ENCODE data around the gene TYW3. TPM values are rescaled to one million over a fixed set of nuclear protein-coding genes. Genes with fewer than 3 reads are reported as not detected.

Gene TYW3
- total and polyA plus RNA-seq, 2 of the 8 experiments (the other 6 are each of a cell fraction or from before 2014, with no cell fraction given): 6.9 to 31.4 TPM

DNA sequence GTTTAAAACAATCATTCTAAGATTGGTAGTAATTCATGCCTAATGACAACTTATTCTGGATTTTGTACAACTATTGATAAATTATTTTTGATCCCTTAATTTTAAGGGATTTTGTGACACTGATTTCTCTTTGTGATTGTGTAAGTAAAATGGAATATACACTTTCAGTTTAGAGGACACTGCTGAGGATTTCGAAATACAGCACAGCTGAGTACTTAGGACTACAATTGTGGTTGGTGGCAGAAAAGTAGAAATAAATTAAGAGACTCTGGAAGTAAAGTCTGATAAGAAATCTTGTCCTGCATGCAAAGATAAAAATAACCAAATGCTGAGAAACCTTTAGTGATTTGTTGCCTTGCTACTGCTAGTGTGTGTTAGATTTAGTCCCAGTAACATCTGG is 40.0 kb downstream of the TYW3 start:
- H2BK12ac ChIP-seq (ENCODE audit: low read depth, low read length): no peak overlapping the region
- H3K4me3 ChIP-seq (ENCODE audit: extremely low read depth in 1 of 4, insufficient read depth in 2 of 4, low read depth in 3 of 4, low read length in 4 of 4): no peak overlapping the region
- no peak overlapping the region for H2BK20ac ChIP-seq (ENCODE audit: low read length)
- no peaks in the 10 kb centered on the region for H3K79me2 ChIP-seq (ENCODE audit: control insufficient read depth in 1 of 2, insufficient read depth in 2 of 2, low read length in 2 of 2)
- no peak for DNase-seq (ENCODE audit: low read depth in 1 of 2, low spot score in 2 of 2)
- no peak overlapping the region for H2BK15ac ChIP-seq (ENCODE audit: low read length)
- H4K91ac ChIP-seq (replicated peaks; ENCODE audit: insufficient read length, low read length): no peak overlapping the region
- H2AFZ ChIP-seq (ENCODE audit: low read length): peak overlapping the region; percentile 9; the same call in 1 of the 2 replicates
- H3K27me3 ChIP-seq (replicated peaks in 1 of 4; ENCODE audit: control insufficient read depth in 3 of 4, extremely low read depth in 1 of 4, insufficient read depth in 3 of 4, low read length in 3 of 4): no peaks in the 10 kb centered on the region
- no peaks in the 10 kb centered on the region for H3K36me3 ChIP-seq (ENCODE audit: control insufficient read depth in 2 of 4, insufficient read depth in 4 of 4, low read length in 3 of 4)
- no peak overlapping the region for H3K56ac ChIP-seq (replicated peaks; ENCODE audit: insufficient read length, low read depth, low read length)
- no peak for TF ChIP-seq CBX8 (IDR thresholded peaks at IDR 0.05; ENCODE audit: borderline replicate concordance, low read depth, low read length)
- TF ChIP-seq CEBPB (IDR thresholded peaks at IDR 0.05; ENCODE audit: low read depth, low read length): 0 out of 2 replicates have a peak, but pooled peaks have one; percentile 14
- H3K14ac ChIP-seq (ENCODE audit: insufficient read length): no peak overlapping the region
- H3K27ac ChIP-seq (ENCODE audit: low read depth, low read length): no peak overlapping the region
- H4K5ac ChIP-seq (ENCODE audit: insufficient read length, low read depth, low read length): no peak overlapping the region
- no peaks in the 10 kb centered on the region for H3K79me1 ChIP-seq (ENCODE audit: low read depth, low read length)
- no peak overlapping the region for H3K4me2 ChIP-seq (ENCODE audit: insufficient read depth in 1 of 2, low read depth in 2 of 2, low read length in 2 of 2)
- H2AK5ac ChIP-seq (ENCODE audit: low read depth, low read length): no peak overlapping the region
- H3K23me2 ChIP-seq (ENCODE audit: low read depth, low read length): no peaks in the 10 kb centered on the region
- ChIA-PET POLR2A (ENCODE audit: partially characterized antibody) (no interaction called here), CTCF (ENCODE audit: partially characterized antibody) (interaction anchor here (0.8 to 1.7 kb wide), 4 partner anchors 281 to 460 kb away, joined by 3 to 6 read pairs (median 6); no protein-coding TSS in a partner anchor)
- H2BK5ac ChIP-seq (ENCODE audit: low read depth, low read length): no peak overlapping the region
- 93% methylated on average over 1 of the region's 1 CpG; no CpG with 5 or more reads in 1 of the 2 experiments for WGBS, 2 experiments (ENCODE audit: extremely low coverage in 1 of 2, insufficient coverage in 1 of 2, insufficient read length in 1 of 2, insufficient replicate concordance in 2 of 2, low coverage in 1 of 2, low lambda C conversion rate in 2 of 2, missing lambda C conversion rate in 1 of 2)
- no peaks in the 10 kb centered on the region for H3K4me1 ChIP-seq (replicated peaks in 1 of 4; ENCODE audit: control insufficient read depth in 3 of 4, insufficient read depth in 4 of 4, low read length in 3 of 4)
- H3K23ac ChIP-seq (ENCODE audit: insufficient read length): no peak overlapping the region
- H2BK120ac ChIP-seq (replicated peaks; ENCODE audit: low read depth, low read length): no peak overlapping the region
- H3K9ac ChIP-seq (replicated peaks in 1 of 4; ENCODE audit: extremely low read depth in 1 of 4, low read depth in 3 of 4, low read length in 3 of 4): no peak overlapping the region
- no peak overlapping the region for H3K18ac ChIP-seq (ENCODE audit: extremely low read depth, low read length)
- H4K8ac ChIP-seq (ENCODE audit: extremely low read depth, insufficient read depth, low read length): no peak overlapping the region
- H3K9me3 ChIP-seq (ENCODE audit: insufficient read depth in 2 of 2, low read depth in 1 of 2, low read length in 1 of 2): no peaks in the 10 kb centered on the region
- no peaks in the 10 kb centered on the region for H4K20me1 ChIP-seq (replicated peaks in 1 of 2; ENCODE audit: control insufficient read depth in 1 of 2, insufficient read depth in 2 of 2, low read length in 2 of 2)
- no peak for FAIRE-seq
- H3K4ac ChIP-seq (replicated peaks; ENCODE audit: insufficient read length, low read depth, low read length): no peak overlapping the region
